Stimulated activated CD4-positive, alpha-beta T cell treated with anti-CD3 and anti-CD28 coated beads, Interleukin-12 subunit alpha, Interleukin-12 subunit beta, amount 100 ng/mL, for 4 hours (primary cell): ENCODE data around the gene PTPRH.
"Not testable (repeated sequence)": the region's sequence is repeated elsewhere in the genome, so short reads cannot be mapped to it uniquely, and the experiment has no call there.

ENCODE experiments used
- DNase-seq: peaks from one replicate; pipeline ENCODE4 v3.0.0-alpha.2; 2020

Gene PTPRH

DNA sequence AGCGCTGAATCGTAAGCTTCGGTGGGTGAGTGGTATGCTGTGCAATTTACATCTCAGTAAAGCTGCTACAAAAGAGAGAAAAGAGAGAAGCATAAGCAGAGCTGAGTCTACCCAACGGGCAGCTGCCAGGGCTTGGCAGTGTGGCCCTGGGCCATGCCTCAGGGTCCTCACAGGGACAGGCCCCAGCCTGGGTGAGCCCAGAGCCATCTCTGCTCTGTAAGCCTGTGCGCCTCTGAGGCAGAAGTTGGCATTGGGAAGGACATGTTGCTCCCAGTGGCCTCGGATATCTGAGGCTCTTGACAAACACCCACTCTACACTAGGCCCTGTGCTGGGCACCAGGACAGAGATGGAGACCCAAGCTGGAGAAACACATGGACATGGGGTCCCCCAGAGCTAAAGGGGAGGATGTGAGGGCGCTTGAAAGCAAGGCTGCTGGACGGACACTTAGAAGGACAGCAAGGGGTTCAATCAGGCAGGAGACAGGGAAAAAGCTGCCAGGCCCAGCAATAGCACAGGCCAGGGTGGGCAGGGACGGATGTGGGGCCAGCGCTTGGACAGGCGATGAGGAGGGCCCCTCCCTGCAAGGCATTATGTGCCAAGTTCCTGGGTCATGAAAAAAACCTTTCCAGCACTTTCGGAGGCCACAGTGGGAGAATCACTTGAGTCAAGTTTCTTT is 34.8 kb upstream of the PTPRH start:
- DNase-seq: no peak

DNA sequence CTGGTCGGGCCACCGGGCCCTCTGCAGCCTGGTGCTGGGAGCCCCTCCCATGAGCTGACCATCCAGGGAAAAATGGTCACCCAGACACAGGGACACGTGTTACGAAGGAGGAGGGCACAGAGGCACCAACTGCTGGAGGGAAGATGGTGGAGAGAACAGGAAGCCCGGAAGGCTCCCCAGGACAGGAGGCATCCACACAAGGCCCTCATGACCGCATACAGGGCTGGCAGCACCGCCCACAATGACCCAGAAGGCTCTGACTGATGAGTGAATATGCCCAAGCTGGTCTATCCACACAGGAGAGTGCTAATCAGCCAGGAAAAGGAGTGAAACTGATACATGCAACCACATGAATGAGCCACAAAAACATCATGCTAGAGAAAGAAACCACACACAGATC is 33.2 kb upstream of the PTPRH start:
- no peak for DNase-seq

GRCh38 chr19:55241935-55242464 is 32.7 kb upstream of the PTPRH start:
- DNase-seq: no peak

DNA sequence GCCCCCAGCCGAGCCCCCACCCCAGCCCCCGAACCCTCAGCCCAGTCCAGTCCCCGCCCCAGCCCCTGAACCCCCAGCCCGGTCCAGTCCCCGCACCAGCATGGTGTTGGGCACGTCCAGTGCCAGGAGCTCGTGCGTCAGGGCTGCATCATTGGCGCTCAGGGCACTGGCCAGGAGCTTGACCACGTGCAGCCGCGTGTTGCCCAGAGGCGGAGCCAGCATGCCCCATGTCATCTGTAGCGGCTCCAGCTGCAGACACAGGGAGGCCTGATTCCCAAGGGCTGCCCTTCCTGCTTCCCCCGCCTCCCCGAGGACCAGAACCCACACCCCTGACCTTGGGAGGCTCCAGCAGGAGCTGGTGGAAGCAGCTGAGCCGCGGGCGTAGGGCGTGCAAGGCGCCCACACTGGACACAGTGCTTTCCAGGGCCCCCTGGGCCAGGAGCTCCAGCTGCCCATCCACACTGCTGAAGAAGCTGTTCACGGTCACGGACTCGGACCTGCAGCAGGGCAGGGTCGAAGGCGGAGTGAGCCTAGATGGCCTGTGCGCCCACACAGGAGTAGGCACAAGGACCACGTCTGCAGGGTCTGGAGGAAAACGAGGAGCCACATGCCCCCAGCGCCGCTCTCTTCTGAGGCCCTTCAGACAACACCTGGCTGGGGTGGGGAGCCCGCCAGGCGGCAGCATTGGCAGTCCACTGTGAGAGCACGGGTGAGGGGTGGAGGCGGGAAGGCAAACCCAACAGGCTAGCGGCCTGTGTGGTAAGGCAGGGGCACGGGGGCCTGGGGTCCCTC is 32.0 kb upstream of the PTPRH start:
- no peak for DNase-seq

- DNase-seq: no peak
These were observed 31.4 kb upstream of the PTPRH start for GRCh38 chr19:55240713-55241020.

GRCh38 chr19:55239004-55239403 is 29.7 kb upstream of the PTPRH start:
- DNase-seq: no peak

DNA sequence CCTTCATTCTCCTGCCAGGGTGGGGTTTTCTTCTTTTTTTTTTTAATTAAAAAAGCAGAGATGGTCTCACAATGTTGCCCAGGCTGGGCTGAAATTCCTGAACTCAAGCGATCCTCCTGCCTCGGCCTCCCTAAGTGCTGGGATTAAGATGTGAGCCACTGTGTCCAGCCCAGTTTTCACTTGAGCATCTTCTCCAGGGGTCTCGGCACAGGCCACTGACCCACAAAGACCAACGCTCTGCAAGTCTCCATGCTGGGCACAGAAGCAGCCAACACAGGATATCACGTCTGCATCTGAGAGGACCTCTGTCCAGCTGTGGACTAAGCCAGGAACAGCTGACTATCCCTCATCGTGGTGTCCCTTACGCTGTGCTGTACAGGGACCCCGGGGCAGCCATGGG is 28.7 kb upstream of the PTPRH start:
- DNase-seq: no peak

- no peak for DNase-seq
These were observed 23.7 kb upstream of the PTPRH start for GRCh38 chr19:55232986-55233385.

- DNase-seq: no peak
These were observed 22.9 kb upstream of the PTPRH start for GRCh38 chr19:55232286-55232602.

DNA sequence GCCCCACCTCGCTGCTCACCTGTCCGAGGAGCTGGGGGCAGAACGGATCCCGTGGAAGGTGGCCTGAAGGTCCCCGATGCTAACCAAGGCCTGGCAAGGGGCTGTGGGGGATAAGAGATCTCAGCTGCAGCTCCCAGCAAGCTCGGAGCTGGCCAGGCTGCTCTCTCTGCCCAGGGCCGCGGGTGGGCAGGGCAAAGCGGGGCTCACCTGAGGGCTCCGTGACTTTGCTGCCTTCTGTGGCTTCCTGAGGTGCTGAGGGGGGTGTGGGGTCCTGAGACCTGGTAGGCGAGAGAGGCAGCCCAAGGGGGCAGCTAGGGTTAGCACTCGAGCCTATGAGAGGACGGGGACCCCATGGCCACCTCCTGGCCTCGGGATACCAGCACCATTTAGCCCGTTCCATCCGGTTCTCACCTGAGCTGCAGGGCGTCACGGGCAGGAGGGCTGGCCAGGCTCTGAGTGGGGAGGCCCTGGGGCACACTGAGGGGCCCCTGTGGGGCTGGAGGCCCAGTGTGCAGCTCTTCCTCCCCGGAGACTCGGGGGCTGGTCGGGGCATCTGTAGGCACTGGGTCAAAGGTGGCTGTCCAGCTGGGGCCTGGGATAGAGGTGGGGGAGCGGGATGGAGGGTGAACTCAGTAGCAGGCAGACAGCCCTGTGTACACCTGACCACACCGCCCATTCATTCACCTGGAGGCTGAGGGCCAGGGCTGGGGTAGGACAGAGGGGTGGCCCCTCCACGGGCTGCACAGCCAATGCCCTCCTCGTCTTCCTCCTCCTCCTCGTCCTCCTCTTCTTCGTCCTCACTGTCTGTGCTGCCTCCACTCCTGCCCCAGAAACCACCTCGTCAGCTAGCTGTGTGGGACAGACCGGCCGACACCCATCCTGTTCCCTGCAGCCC is 22.3 kb upstream of the PTPRH start:
- no peak for DNase-seq

- no peak for DNase-seq
These were observed 21.5 kb upstream of the PTPRH start for GRCh38 chr19:55230780-55231179.

GRCh38 chr19:55230329-55230728 is 21.0 kb upstream of the PTPRH start:
- DNase-seq: no peak

GRCh38 chr19:55229789-55230182 is 20.5 kb upstream of the PTPRH start:
- no peak for DNase-seq

GRCh38 chr19:55229145-55229788 is 20.0 kb upstream of the PTPRH start:
- DNase-seq: no peak

DNA sequence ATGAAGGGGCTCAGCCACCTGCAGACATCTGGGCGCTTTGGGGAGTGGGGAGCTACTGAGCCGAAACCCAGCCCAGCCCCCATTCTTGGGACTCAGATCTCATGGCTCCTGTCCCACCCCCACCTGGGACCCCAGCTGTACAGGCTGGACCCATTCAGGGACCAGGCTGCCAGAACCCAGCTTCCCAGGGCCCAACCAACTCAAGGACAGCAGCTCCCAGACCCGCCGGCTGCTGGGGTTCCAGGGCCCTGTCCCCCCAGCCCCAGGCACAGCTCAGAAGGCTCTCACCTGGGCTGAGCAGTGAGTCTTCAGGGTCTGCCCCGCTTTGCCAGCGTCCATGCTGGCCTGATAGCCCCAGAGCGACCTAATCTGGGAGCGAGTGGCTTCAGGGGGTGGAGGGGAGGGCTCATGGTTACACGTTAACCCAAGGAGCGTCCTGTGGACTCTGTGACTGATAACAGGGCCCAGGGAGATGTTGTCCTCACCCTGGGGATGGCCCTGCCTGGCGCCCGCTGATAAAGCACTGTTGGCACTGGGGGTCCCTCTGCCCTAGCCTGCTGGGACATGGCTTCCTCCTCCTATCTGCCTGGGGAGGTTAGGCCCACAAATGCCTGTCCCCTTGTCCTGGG is 19.2 kb upstream of the PTPRH start, which contains the start of gene TMEM86B:
TMEM86B (minus strand) TSS at position 361 of the 629 bp plus-strand sequence; CDS start at position 339, 22 bp downstream.
- no peak for DNase-seq

- DNase-seq: no peak
These were observed 18.7 kb upstream of the PTPRH start for GRCh38 chr19:55228015-55228391.

DNA sequence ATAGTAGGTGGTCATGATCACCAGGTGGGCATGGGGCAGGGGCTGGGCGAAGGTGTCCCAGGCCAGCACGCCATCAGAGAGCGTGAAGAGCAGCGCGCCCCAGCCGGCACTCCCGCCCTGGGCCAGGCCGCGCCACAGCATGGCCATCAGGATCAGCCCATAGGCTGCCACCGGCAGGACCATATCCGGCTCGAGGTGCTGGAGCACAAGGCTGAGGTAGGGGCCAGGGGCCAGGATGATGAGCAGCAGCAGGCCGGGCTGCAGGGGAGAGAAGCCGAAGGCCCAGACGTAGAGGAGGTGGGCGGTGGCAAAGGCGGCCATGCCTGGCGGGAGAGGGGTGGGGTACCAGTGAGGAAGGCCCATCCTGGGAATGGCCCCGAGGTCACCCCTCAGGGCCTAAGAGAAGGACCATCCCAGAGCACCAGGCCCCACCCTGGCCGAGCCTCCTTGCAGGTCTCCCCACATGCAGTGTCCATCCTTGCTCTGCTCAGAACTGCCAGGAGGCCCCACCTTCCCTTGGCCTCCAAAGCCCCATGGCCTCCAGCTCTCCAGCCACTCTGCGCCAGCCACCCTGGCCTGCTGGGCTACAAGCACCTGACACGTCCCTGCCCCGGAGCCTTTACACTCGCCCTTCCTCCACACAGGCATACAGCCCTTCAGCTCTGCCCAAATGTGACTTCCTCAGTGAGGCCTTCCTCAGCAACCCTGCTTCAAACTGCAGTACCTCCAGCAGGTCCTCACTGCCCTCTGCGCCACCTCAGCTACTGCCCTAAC is 18.1 kb upstream of the PTPRH start:
- no peak for DNase-seq

DNA sequence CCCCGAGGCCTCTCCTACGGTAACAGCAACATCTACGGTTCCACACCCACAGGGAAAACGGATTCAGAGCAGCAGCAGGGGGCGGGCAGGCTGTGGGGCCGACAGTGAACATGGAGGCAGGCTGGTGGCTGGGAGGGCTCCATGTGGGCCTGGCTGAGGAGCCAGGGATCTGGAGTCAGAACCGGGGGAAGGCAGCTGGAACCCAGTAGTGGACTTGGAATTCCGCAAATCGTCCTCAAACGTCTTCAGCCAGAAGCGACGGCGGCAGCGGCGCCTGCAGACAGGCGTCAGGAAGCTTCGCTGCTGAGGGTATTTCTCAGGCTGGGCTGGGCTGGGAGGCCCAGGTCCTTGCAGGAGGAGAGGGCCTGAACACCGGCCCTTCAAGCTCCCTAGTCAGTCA is 17.5 kb upstream of the PTPRH start:
- DNase-seq: no peak

GRCh38 chr19:55226273-55226672 is 17.0 kb upstream of the PTPRH start:
- DNase-seq: no peak

DNA sequence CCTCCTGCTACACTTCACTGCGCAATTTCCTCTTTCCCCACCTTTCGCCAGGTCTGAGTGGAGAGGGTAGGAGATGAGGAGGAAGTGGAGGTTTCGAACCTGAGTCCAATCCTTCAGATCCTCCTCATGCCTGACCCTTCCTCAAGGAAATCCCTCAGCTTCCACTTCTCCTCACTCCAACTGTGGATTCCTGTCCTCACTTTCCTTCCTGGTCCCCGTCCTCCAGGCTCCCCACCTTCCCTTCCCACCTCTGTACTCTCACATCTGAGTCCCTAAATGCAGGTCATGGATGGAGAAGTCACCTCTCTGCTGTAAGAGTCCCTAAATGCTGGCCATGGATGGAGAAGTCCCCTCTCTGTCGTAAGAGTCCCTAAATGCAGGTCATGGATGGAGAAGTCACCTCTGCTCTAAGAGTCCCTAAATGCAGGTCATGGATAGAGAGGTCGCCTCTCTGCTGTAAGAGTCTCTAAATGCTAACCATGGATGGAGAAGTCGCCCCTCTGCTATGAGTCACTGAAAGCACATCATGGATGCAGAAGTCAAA is 16.2 kb upstream of the PTPRH start:
- no peak for DNase-seq

DNA sequence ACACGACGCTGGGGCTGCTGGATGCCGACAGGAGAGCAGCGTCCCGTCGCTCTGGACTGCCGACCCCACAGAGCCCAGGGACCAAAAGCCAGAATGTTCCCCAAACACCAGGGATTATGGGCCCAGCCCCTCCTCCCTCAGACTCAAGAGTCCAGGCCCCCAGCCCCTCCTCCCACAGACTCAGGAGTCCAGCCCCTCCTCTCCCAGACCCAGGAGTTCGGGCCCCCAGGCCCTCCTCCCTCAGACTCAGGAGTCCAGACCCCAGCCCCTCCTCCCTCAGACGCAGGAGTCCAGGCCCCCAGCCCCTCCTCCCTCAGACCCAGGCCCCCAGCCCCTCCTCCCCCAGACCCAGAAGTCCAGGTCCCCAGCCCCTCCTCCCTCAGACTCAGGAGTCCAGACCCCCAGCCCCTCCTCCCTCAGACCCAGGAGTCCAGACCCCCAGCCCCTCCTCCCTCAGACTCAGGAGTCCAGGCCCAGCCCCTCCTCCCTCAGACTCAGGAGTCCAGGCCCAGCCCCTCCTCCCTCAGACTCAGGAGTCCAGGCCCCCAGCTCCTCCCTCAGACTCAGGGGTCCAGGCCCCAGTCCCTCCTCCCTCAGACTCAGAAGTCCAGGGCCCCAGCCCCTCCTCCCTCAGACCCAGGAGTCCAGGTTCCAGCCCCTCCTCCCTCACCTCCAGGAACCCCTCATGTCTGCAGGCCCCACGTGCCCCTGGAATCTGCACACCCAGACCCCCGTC is 15.5 kb upstream of the PTPRH start:
- not testable (repeated sequence) for DNase-seq
